OCI-M2 (cell line): ENCODE data around the gene SDHC.
"Not testable (repeated sequence)": the region's sequence is repeated elsewhere in the genome, so short reads cannot be mapped to it uniquely, and the experiment has no call there.

Experiments used
- DNase-seq: peaks from one replicate; lab custom pipeline; 2025; ENCODE audit not compliant: unreplicated experiment; lab: John Stamatoyannopoulos, UW

The SDHC gene

GRCh38 chr1:161309868-161310267 is 4.3 kb upstream of the SDHC start, which contains the start of gene MPZ:
Gene MPZ, minus strand, starts transcription at chr1:161309968. Its CDS starts 63 bp downstream, at chr1:161309905.
- no peak for DNase-seq

GRCh38 chr1:161311595-161312181 is 2.5 kb upstream of the SDHC start:
- no peak for DNase-seq

- no peak for DNase-seq
Observed at GRCh38 chr1:161313554-161314200, 504 bp upstream of the SDHC start.

- not testable (repeated sequence) for DNase-seq
Observed at GRCh38 chr1:161315841-161316674, 1.9 kb downstream of the SDHC start.

- DNase-seq = no peak
Observed at GRCh38 chr1:161324020-161324419, 9.8 kb downstream of the SDHC start.

GRCh38 chr1:161330346-161330745 is 16.2 kb downstream of the SDHC start:
- no peak for DNase-seq

GRCh38 chr1:161333166-161333565 is 19.0 kb downstream of the SDHC start:
- no peak for DNase-seq

- no peak for DNase-seq
Observed at GRCh38 chr1:161335796-161336195, 21.6 kb downstream of the SDHC start.

- no peak for DNase-seq
Observed at GRCh38 chr1:161342177-161342576, 28.0 kb downstream of the SDHC start.

GRCh38 chr1:161342821-161343220 is 28.6 kb downstream of the SDHC start:
- no peak for DNase-seq

GRCh38 chr1:161350671-161351070 is 36.5 kb downstream of the SDHC start:
- no peak for DNase-seq

GRCh38 chr1:161351482-161351881 is 37.3 kb downstream of the SDHC start:
- DNase-seq = no peak

- DNase-seq = no peak
Observed at GRCh38 chr1:161357073-161357472, 42.9 kb downstream of the SDHC start.

- DNase-seq = no peak
Observed at GRCh38 chr1:161359291-161359690, 45.1 kb downstream of the SDHC start.

- no peak for DNase-seq
Observed at GRCh38 chr1:161364332-161364731, 50.2 kb downstream of the SDHC start.

GRCh38 chr1:161365207-161365606 is 51.0 kb downstream of the SDHC start:
- no peak for DNase-seq

- DNase-seq = no peak
Observed at GRCh38 chr1:161367684-161368400, 53.7 kb downstream of the SDHC start, which contains the start of gene CFAP126. Gene CFAP126, minus strand, starts transcription at chr1:161367876. Its CDS starts 8 bp downstream, at chr1:161367868.

- no peak for DNase-seq
Observed at GRCh38 chr1:161373442-161373841, 59.3 kb downstream of the SDHC start.

- no peak for DNase-seq
Observed at GRCh38 chr1:161374373-161374772, 60.2 kb downstream of the SDHC start.

- no peak for DNase-seq
Observed at GRCh38 chr1:161378014-161378413, 63.8 kb downstream of the SDHC start.

- DNase-seq = no peak
Observed at GRCh38 chr1:161379071-161379470, 64.9 kb downstream of the SDHC start.
